Neuron (in vitro differentiated cells): Measurements from ENCODE around the gene ECM2.
"Not testable (repeated sequence)": the region's sequence is repeated elsewhere in the genome, so short reads cannot be mapped to it uniquely, and the experiment has no call there.

ENCODE experiments used
- H2AFZ ChIP-seq: one replicate; pipeline ENCODE4 v1.6.1; 2013; ENCODE audit warnings: low read depth, mild to moderate bottlenecking, inconsistent platforms, low read length, moderate library complexity
- H3K27me3 ChIP-seq: one replicate; pipeline ENCODE4 v1.6.1; 2013; ENCODE audit warnings: low read length; ENCODE audit not compliant: insufficient read depth
- H3K36me3 ChIP-seq: one replicate; pipeline ENCODE4 v1.6.1; 2013; ENCODE audit warnings: low read length; ENCODE audit not compliant: insufficient read depth
- H3K4me1 ChIP-seq: one replicate; pipeline ENCODE4 v1.6.1; 2013; ENCODE audit warnings: low read length; ENCODE audit not compliant: insufficient read depth
- H3K4me3 ChIP-seq: 2 replicates; pipeline ENCODE4 v1.5.1; 2013; ENCODE audit warnings: mild to moderate bottlenecking, low read length, moderate library complexity
- H3K9me3 ChIP-seq: one replicate; pipeline ENCODE4 v1.6.1; 2013; ENCODE audit warnings: low read length

ECM2 gene

GRCh38 chr9:92535940-92536850 is at the start of gene ECM2:
TSS of gene ECM2 (minus strand) at chr9:92535990. CDS start at chr9:92522866, 13,124 bp downstream.
- no peak within 1 kb of the TSS for H3K4me3 ChIP-seq
- H3K27me3 ChIP-seq: no peaks in the 10 kb centered on the region
- H3K4me1 ChIP-seq: peaks cover 11% of the 10 kb centered on the region
- no peaks in the 10 kb centered on the region for H3K9me3 ChIP-seq
- H2AFZ ChIP-seq: peak within 1 kb of the TSS; percentile 91
- no peaks in the 10 kb centered on the region for H3K36me3 ChIP-seq

GRCh38 chr9:92576175-92576574 is 40.4 kb upstream of the ECM2 start:
- H2AFZ ChIP-seq: no peak overlapping the region
- no peaks in the 10 kb centered on the region for H3K36me3 ChIP-seq
- H3K9me3 ChIP-seq: no peaks in the 10 kb centered on the region
- no peaks in the 10 kb centered on the region for H3K4me1 ChIP-seq
- no peak overlapping the region for H3K4me3 ChIP-seq
- no peaks in the 10 kb centered on the region for H3K27me3 ChIP-seq

- H3K4me3 ChIP-seq: not testable (repeated sequence)
These were observed 37.8 kb upstream of the ECM2 start for GRCh38 chr9:92573612-92574011.

GRCh38 chr9:92571871-92572270 is 36.1 kb upstream of the ECM2 start:
- not testable (repeated sequence) for H3K36me3 ChIP-seq, H3K9me3 ChIP-seq, H3K4me3 ChIP-seq, H3K4me1 ChIP-seq, H2AFZ ChIP-seq, H3K27me3 ChIP-seq

More at GRCh38 chr9:92573612-92574011, 37.8 kb upstream of the ECM2 start:
- H3K36me3 ChIP-seq, H3K27me3 ChIP-seq, H2AFZ ChIP-seq, H3K4me1 ChIP-seq, H3K9me3 ChIP-seq: not testable (repeated sequence)

GRCh38 chr9:92564982-92565381 is 29.2 kb upstream of the ECM2 start:
- Histone ChIP-seq H3K27me3 (no peaks in the 10 kb centered on the region), H3K36me3 (no peaks in the 10 kb centered on the region), H3K4me1 (no peaks in the 10 kb centered on the region), H3K4me3 (no peak overlapping the region), H2AFZ (no peak overlapping the region), H3K9me3 (no peaks in the 10 kb centered on the region)

- Histone ChIP-seq H3K9me3 (no peaks in the 10 kb centered on the region), H3K4me1 (no peaks in the 10 kb centered on the region), H3K4me3 (no peak overlapping the region), H3K27me3 (no peaks in the 10 kb centered on the region), H3K36me3 (no peaks in the 10 kb centered on the region), H2AFZ (no peak overlapping the region)
These were observed 28.7 kb upstream of the ECM2 start for GRCh38 chr9:92564504-92564903.

- no peaks in the 10 kb centered on the region for H3K4me1 ChIP-seq
- no peaks in the 10 kb centered on the region for H3K27me3 ChIP-seq
- no peaks in the 10 kb centered on the region for H3K36me3 ChIP-seq
- no peaks in the 10 kb centered on the region for H3K9me3 ChIP-seq
- H3K4me3 ChIP-seq: no peak overlapping the region
- no peak overlapping the region for H2AFZ ChIP-seq
These were observed 27.6 kb upstream of the ECM2 start for GRCh38 chr9:92563116-92564100.

- no peaks in the 10 kb centered on the region for H3K36me3 ChIP-seq
- H2AFZ ChIP-seq: no peak overlapping the region
- H3K9me3 ChIP-seq: no peaks in the 10 kb centered on the region
- H3K27me3 ChIP-seq: no peaks in the 10 kb centered on the region
- H3K4me3 ChIP-seq: no peak overlapping the region
- H3K4me1 ChIP-seq: no peaks in the 10 kb centered on the region
These were observed 26.7 kb upstream of the ECM2 start for GRCh38 chr9:92562461-92562967.

GRCh38 chr9:92561374-92562330 is 25.9 kb upstream of the ECM2 start:
- no peak overlapping the region for H3K4me3 ChIP-seq
- H3K36me3 ChIP-seq: no peaks in the 10 kb centered on the region
- H3K9me3 ChIP-seq: no peaks in the 10 kb centered on the region
- no peak overlapping the region for H2AFZ ChIP-seq
- no peaks in the 10 kb centered on the region for H3K27me3 ChIP-seq
- no peaks in the 10 kb centered on the region for H3K4me1 ChIP-seq

GRCh38 chr9:92558612-92559374 is 23.0 kb upstream of the ECM2 start:
- no peak overlapping the region for H2AFZ ChIP-seq

GRCh38 chr9:92550765-92551164 is 15.0 kb upstream of the ECM2 start:
- no peak overlapping the region for H2AFZ ChIP-seq
- H3K4me3 ChIP-seq: no peak overlapping the region
- H3K27me3 ChIP-seq: no peaks in the 10 kb centered on the region
- H3K36me3 ChIP-seq: no peaks in the 10 kb centered on the region
- H3K9me3 ChIP-seq: no peaks in the 10 kb centered on the region
- H3K4me1 ChIP-seq: no peaks in the 10 kb centered on the region

More at GRCh38 chr9:92558612-92559374, 23.0 kb upstream of the ECM2 start:
- H3K36me3 ChIP-seq: no peaks in the 10 kb centered on the region
- no peaks in the 10 kb centered on the region for H3K4me1 ChIP-seq
- H3K27me3 ChIP-seq: no peaks in the 10 kb centered on the region
- no peaks in the 10 kb centered on the region for H3K9me3 ChIP-seq
- no peak overlapping the region for H3K4me3 ChIP-seq
